GM12878 (cell line): Measurements from ENCODE around the gene PKP4. TPM values are rescaled to one million over a fixed set of nuclear protein-coding genes. Genes with fewer than 3 reads are reported as not detected.

Source experiments
- BRCA1 ChIP-seq: IDR thresholded peaks from 2 replicates; pipeline ENCODE4 v1.6.1; 2011; ENCODE audit warnings: low read depth, low read length, improper control_type of control experiment
- CHD1 ChIP-seq: IDR thresholded peaks from 2 replicates; pipeline ENCODE4 v1.6.1; 2012; ENCODE audit warnings: low read depth, low read length, improper control_type of control experiment
- RCOR1 ChIP-seq: conservative IDR thresholded peaks from 2 replicates; pipeline ENCODE4 v1.6.1; 2012; ENCODE audit warnings: low read depth, low read length, improper control_type of control experiment
- SREBF1 ChIP-seq: IDR thresholded peaks from 2 replicates; pipeline ENCODE4 v1.6.1; 2012; ENCODE audit warnings: mild to moderate bottlenecking, low read length
- polyA plus RNA-seq, 11 experiments: library from polyadenylated mRNA; depleted of rRNA in 4 of 11; unstranded in 6 of 11; stranded (reverse) in 5 of 11; fragments of >200 nt; fragmentation: Nextera tagmentation in 4 of 11; fragmentation: Illumina TruSeq in 1 of 11; extraction: Ambion mirVana in 4 of 11; extraction: Trizol in 1 of 11; gene quantifications; 1 replicate in 1 of 11; 2 replicates in 10 of 11; pipeline versions ENCODE4 v1.2.1 to v1.2.3, GENCODE V29; 2011 to 2016; ENCODE audit warnings: inconsistent platforms in 2 of 11, missing spikeins in 2 of 11, low read depth in 1 of 11
- total RNA-seq, 4 experiments: library from RNA; depleted of rRNA in 3 of 4; stranded (reverse); fragments of >200 nt in 3 of 4; fragmentation: Illumina TruSeq in 1 of 4; extraction: Trizol in 1 of 4; gene quantifications; 2 replicates each; pipeline versions ENCODE4 v1.2.1 to v1.2.3, GENCODE V29; 2013 to 2021
- TF ChIP-seq, protein P1 (sequence below): fragments of 450-650 bp; conservative IDR thresholded peaks from 2 replicates; pipeline ENCODE4 v1.6.1; 2017; ENCODE audit warnings: mild to moderate bottlenecking, moderate library complexity
- TF ChIP-seq, protein P2 (sequence below): fragments of 450-650 bp; IDR thresholded peaks from 2 replicates; pipeline ENCODE4 v1.6.1; 2017; ENCODE audit warnings: low read depth, mild to moderate bottlenecking, moderate library complexity
- TF ChIP-seq, protein P3 (sequence below): fragments of 450-650 bp; IDR thresholded peaks from 2 replicates; pipeline ENCODE4 v1.6.1; 2016; ENCODE audit warnings: mild to moderate bottlenecking, moderate library complexity, borderline replicate concordance

Gene PKP4
- total and polyA plus RNA-seq, 10 of the 15 experiments (the other 5 are each of a cell fraction or from before 2014, with no cell fraction given), result 4.8 to 35.8 (median 17.7) TPM

DNA sequence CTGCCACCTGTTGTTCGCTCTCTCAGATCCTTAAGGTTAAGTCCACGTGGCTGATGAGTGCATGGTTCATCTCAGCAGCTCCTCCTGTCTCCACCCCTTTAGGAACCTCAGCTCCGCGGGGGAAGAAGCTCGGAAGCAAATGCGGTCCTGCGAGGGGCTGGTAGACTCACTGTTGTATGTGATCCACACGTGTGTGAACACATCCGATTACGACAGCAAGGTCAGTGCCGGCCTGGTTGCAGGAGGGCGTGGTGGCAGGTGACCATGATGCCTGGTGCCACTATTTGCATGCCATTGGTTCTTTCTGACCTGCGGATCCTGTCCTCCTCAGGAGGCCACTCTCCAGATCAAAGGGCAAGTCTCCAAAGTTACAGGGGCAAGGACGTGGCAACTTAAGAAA is 204.5 kb downstream of the PKP4 start (continued):
- TF ChIP-seq, protein P1, sequence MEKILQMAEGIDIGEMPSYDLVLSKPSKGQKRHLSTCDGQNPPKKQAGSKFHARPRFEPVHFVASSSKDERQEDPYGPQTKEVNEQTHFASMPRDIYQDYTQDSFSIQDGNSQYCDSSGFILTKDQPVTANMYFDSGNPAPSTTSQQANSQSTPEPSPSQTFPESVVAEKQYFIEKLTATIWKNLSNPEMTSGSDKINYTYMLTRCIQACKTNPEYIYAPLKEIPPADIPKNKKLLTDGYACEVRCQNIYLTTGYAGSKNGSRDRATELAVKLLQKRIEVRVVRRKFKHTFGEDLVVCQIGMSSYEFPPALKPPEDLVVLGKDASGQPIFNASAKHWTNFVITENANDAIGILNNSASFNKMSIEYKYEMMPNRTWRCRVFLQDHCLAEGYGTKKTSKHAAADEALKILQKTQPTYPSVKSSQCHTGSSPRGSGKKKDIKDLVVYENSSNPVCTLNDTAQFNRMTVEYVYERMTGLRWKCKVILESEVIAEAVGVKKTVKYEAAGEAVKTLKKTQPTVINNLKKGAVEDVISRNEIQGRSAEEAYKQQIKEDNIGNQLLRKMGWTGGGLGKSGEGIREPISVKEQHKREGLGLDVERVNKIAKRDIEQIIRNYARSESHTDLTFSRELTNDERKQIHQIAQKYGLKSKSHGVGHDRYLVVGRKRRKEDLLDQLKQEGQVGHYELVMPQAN, result no peak
- TF ChIP-seq CHD1 (no peak), SREBF1 (no peak), BRCA1 (no peak), RCOR1 (no peak)
- TF ChIP-seq, protein P2, sequence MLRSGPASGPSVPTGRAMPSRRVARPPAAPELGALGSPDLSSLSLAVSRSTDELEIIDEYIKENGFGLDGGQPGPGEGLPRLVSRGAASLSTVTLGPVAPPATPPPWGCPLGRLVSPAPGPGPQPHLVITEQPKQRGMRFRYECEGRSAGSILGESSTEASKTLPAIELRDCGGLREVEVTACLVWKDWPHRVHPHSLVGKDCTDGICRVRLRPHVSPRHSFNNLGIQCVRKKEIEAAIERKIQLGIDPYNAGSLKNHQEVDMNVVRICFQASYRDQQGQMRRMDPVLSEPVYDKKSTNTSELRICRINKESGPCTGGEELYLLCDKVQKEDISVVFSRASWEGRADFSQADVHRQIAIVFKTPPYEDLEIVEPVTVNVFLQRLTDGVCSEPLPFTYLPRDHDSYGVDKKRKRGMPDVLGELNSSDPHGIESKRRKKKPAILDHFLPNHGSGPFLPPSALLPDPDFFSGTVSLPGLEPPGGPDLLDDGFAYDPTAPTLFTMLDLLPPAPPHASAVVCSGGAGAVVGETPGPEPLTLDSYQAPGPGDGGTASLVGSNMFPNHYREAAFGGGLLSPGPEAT, result no peak
- TF ChIP-seq, protein P3, sequence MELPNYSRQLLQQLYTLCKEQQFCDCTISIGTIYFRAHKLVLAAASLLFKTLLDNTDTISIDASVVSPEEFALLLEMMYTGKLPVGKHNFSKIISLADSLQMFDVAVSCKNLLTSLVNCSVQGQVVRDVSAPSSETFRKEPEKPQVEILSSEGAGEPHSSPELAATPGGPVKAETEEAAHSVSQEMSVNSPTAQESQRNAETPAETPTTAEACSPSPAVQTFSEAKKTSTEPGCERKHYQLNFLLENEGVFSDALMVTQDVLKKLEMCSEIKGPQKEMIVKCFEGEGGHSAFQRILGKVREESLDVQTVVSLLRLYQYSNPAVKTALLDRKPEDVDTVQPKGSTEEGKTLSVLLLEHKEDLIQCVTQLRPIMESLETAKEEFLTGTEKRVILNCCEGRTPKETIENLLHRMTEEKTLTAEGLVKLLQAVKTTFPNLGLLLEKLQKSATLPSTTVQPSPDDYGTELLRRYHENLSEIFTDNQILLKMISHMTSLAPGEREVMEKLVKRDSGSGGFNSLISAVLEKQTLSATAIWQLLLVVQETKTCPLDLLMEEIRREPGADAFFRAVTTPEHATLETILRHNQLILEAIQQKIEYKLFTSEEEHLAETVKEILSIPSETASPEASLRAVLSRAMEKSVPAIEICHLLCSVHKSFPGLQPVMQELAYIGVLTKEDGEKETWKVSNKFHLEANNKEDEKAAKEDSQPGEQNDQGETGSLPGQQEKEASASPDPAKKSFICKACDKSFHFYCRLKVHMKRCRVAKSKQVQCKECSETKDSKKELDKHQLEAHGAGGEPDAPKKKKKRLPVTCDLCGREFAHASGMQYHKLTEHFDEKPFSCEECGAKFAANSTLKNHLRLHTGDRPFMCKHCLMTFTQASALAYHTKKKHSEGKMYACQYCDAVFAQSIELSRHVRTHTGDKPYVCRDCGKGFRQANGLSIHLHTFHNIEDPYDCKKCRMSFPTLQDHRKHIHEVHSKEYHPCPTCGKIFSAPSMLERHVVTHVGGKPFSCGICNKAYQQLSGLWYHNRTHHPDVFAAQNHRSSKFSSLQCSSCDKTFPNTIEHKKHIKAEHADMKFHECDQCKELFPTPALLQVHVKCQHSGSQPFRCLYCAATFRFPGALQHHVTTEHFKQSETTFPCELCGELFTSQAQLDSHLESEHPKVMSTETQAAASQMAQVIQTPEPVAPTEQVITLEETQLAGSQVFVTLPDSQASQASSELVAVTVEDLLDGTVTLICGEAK, result no peak
